H1 (cell line): ENCODE results near the gene KDSR. TPM values are rescaled to one million over a fixed set of nuclear protein-coding genes. Genes with fewer than 3 reads are reported as not detected.
A peak's percentile ranks its signal among the peaks of the same experiment; 100 is the strongest.

ENCODE experiments used
- ASH2L ChIP-seq: fragments of 200-600, 300-600 bp; sonication (generic); IDR thresholded peaks from one replicate; pipeline ENCODE4 v1.7.1; 2017; ENCODE audit warnings: low read length
- BACH1 ChIP-seq: IDR thresholded peaks from 2 replicates; pipeline ENCODE4 v1.6.1; 2012; ENCODE audit warnings: low read length, improper control_type of control experiment
- POLR2A ChIP-seq, 2 experiments: IDR thresholded peaks; 1 replicate in 1 of 2; 2 replicates in 1 of 2; pipeline ENCODE4 v1.6.1; 2011; ENCODE audit warnings: low read depth in 2 of 2, low read length in 2 of 2, mild to moderate bottlenecking in 2 of 2; ENCODE audit errors: control extremely low read depth in 1 of 2
- RAD21 ChIP-seq, 2 experiments: IDR thresholded peaks in 1 of 2; conservative IDR thresholded peaks in 1 of 2; 2 replicates each; pipeline ENCODE4 v1.6.1; 2011; ENCODE audit warnings: low read depth in 2 of 2, low read length in 2 of 2, improper control_type of control experiment in 1 of 2, inconsistent platforms in 1 of 2, mild to moderate bottlenecking in 1 of 2, moderate library complexity in 1 of 2
- SIRT6 ChIP-seq: IDR thresholded peaks from one replicate; pipeline ENCODE4 v1.7.1; 2012; ENCODE audit warnings: low read length, inconsistent platforms
- SRF ChIP-seq: IDR thresholded peaks from 2 replicates; pipeline ENCODE4 v1.6.1; 2011; ENCODE audit warnings: mild to moderate bottlenecking, low read depth, low read length, moderate library complexity
- YY1 ChIP-seq: IDR thresholded peaks from 2 replicates; pipeline ENCODE4 v1.6.1; 2011; ENCODE audit warnings: low read depth, mild to moderate bottlenecking, low read length
- polyA plus RNA-seq, 7 experiments: library from polyadenylated mRNA; depleted of rRNA in 3 of 7; stranded (reverse) in 5 of 7; unstranded in 2 of 7; fragments of >200 nt in 5 of 7; fragments of 200-250 nt in 2 of 7; gene quantifications; 1 replicate in 5 of 7; 2 replicates in 1 of 7; 4 replicates in 1 of 7; pipeline versions ENCODE4 v1.2.1 to v1.2.3, GENCODE V29; 2011 to 2013; ENCODE audit warnings: missing spikeins in 2 of 7, mixed read lengths in 2 of 7
- total RNA-seq: library from RNA; stranded (reverse); fragmentation: NEBNext Ultra II Directional; extraction: Animal tissue kit (Norgen Biotek cat#: 25700); gene quantifications from 2 replicates; pipeline ENCODE4 v1.2.1, GENCODE V29; 2021
- TF ChIP-seq, protein P1 (sequence below): fragments of 300-600 bp; sonication (generic); IDR thresholded peaks from 2 replicates; pipeline ENCODE4 v1.7.1; 2012; ENCODE audit warnings: low read length, moderate library complexity, mild to moderate bottlenecking, inconsistent platforms; ENCODE audit not compliant: insufficient replicate concordance
- TF ChIP-seq, protein P2 (sequence below): IDR thresholded peaks from 2 replicates; pipeline ENCODE4 v1.6.1; 2012; ENCODE audit warnings: low read length, inconsistent platforms

Gene KDSR
- total and polyA plus RNA-seq, 2 of the 8 experiments (the other 6 are each of a cell fraction or from before 2014, with no cell fraction given), result 12.4 to 50.5 TPM

DNA sequence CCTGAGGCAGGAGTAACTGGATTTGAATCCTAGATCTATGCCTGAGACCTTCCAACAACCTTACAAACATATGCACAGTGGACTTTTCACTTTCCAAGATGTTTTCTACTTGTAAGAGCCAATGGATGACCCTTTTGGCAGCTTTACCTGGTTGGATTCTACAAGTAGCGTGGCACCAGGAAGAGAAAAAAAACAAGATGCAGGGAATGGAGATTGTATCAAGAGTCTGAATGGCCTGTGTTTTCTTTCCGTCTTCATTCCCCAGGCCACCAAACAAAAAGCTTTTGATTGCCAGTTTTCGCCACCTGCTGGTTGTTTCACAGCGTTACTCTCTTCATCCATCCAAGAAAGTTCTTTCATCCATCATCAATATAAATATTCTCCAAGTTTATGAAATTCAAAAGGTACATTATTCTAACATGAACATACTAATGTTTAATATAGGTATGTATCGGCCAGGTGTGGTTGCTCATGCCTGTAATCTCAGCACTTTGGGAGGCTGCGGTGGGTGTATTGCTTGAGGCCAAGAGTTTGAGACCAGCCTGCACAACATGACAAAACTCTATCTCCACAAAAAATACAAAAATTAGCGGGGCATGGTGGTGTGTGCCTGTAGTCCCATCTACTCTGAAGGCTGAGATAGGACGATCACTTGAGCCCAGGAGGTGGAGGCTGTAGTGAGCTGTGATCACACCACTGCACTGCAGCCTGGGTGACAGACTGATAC lies 43.9 kb downstream of the KDSR start (continued):
- TF ChIP-seq, protein P1, sequence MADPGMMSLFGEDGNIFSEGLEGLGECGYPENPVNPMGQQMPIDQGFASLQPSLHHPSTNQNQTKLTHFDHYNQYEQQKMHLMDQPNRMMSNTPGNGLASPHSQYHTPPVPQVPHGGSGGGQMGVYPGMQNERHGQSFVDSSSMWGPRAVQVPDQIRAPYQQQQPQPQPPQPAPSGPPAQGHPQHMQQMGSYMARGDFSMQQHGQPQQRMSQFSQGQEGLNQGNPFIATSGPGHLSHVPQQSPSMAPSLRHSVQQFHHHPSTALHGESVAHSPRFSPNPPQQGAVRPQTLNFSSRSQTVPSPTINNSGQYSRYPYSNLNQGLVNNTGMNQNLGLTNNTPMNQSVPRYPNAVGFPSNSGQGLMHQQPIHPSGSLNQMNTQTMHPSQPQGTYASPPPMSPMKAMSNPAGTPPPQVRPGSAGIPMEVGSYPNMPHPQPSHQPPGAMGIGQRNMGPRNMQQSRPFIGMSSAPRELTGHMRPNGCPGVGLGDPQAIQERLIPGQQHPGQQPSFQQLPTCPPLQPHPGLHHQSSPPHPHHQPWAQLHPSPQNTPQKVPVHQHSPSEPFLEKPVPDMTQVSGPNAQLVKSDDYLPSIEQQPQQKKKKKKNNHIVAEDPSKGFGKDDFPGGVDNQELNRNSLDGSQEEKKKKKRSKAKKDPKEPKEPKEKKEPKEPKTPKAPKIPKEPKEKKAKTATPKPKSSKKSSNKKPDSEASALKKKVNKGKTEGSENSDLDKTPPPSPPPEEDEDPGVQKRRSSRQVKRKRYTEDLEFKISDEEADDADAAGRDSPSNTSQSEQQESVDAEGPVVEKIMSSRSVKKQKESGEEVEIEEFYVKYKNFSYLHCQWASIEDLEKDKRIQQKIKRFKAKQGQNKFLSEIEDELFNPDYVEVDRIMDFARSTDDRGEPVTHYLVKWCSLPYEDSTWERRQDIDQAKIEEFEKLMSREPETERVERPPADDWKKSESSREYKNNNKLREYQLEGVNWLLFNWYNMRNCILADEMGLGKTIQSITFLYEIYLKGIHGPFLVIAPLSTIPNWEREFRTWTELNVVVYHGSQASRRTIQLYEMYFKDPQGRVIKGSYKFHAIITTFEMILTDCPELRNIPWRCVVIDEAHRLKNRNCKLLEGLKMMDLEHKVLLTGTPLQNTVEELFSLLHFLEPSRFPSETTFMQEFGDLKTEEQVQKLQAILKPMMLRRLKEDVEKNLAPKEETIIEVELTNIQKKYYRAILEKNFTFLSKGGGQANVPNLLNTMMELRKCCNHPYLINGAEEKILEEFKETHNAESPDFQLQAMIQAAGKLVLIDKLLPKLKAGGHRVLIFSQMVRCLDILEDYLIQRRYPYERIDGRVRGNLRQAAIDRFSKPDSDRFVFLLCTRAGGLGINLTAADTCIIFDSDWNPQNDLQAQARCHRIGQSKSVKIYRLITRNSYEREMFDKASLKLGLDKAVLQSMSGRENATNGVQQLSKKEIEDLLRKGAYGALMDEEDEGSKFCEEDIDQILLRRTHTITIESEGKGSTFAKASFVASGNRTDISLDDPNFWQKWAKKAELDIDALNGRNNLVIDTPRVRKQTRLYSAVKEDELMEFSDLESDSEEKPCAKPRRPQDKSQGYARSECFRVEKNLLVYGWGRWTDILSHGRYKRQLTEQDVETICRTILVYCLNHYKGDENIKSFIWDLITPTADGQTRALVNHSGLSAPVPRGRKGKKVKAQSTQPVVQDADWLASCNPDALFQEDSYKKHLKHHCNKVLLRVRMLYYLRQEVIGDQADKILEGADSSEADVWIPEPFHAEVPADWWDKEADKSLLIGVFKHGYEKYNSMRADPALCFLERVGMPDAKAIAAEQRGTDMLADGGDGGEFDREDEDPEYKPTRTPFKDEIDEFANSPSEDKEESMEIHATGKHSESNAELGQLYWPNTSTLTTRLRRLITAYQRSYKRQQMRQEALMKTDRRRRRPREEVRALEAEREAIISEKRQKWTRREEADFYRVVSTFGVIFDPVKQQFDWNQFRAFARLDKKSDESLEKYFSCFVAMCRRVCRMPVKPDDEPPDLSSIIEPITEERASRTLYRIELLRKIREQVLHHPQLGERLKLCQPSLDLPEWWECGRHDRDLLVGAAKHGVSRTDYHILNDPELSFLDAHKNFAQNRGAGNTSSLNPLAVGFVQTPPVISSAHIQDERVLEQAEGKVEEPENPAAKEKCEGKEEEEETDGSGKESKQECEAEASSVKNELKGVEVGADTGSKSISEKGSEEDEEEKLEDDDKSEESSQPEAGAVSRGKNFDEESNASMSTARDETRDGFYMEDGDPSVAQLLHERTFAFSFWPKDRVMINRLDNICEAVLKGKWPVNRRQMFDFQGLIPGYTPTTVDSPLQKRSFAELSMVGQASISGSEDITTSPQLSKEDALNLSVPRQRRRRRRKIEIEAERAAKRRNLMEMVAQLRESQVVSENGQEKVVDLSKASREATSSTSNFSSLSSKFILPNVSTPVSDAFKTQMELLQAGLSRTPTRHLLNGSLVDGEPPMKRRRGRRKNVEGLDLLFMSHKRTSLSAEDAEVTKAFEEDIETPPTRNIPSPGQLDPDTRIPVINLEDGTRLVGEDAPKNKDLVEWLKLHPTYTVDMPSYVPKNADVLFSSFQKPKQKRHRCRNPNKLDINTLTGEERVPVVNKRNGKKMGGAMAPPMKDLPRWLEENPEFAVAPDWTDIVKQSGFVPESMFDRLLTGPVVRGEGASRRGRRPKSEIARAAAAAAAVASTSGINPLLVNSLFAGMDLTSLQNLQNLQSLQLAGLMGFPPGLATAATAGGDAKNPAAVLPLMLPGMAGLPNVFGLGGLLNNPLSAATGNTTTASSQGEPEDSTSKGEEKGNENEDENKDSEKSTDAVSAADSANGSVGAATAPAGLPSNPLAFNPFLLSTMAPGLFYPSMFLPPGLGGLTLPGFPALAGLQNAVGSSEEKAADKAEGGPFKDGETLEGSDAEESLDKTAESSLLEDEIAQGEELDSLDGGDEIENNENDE, result no peak
- no peak for TF ChIP-seq POLR2A (IDR thresholded peaks at IDR 0.05; ENCODE audit: control extremely low read depth in 1 of 2, low read depth in 2 of 2, low read length in 2 of 2)
- TF ChIP-seq, protein P2, sequence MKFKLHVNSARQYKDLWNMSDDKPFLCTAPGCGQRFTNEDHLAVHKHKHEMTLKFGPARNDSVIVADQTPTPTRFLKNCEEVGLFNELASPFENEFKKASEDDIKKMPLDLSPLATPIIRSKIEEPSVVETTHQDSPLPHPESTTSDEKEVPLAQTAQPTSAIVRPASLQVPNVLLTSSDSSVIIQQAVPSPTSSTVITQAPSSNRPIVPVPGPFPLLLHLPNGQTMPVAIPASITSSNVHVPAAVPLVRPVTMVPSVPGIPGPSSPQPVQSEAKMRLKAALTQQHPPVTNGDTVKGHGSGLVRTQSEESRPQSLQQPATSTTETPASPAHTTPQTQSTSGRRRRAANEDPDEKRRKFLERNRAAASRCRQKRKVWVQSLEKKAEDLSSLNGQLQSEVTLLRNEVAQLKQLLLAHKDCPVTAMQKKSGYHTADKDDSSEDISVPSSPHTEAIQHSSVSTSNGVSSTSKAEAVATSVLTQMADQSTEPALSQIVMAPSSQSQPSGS, result no peak
- TF ChIP-seq SRF, result no peak
- 0 out of 2 replicates have a peak, but pooled peaks have one; percentile 21 for TF ChIP-seq YY1
- peak; percentile 73 to 75 for TF ChIP-seq RAD21 (IDR thresholded peaks at IDR 0.05 in 1 of 2, conservative IDR thresholded peaks at IDR 0.05 in 1 of 2; ENCODE audit: low read depth in 2 of 2, low read length in 2 of 2)
- TF ChIP-seq ASH2L, result no peak
- no peak for TF ChIP-seq SIRT6
- TF ChIP-seq BACH1, result no peak
